HG03378 (cell line): ENCODE data around the gene RHOH.

Experiments
- ATAC-seq: cut with Tn5 transposase; IDR thresholded peaks from one replicate; pipeline ENCODE4 v1.9.1; 2021; ENCODE audit warnings: mild to moderate bottlenecking, moderate library complexity; ENCODE audit not compliant: unreplicated experiment

The RHOH gene

DNA sequence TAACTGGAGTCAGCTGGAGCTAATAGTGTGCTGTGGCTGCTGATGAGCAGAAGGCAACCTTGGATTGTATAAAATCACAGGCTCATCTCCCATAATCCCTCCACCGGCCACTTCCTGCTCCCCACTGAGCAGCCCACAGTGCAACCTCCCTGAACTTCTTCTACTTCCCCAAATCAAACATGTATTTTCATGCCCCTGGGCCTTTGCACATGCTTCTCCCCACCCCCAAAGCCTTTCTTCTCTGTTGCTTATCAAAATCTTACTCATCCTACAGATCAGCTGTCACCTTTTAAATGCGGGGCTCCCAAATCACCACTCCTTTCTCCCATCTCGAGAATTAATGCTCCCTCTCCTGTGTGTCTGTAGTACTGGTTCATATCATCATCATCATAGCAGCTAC lies 35.8 kb downstream of the RHOH start:
- no peak for ATAC-seq

DNA sequence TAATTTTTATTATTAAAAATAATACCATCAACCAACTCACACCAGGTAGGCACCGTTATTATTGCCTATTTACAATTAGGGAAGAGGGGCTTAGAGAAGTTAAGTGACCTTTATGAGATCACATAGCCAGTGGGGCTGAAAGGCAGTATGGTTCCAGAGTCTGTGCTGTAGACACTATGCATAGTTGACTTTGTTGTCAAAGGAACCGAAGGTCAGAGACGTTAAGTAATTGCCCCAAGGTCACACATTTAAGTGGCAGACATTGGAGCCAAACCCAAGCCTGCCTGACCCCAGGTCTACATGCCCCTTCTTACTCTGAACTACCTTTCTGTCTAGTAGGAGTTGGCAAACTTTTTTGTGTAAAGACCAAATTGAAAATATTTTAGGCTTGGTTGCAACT lies 36.4 kb downstream of the RHOH start:
- no peak for ATAC-seq

DNA sequence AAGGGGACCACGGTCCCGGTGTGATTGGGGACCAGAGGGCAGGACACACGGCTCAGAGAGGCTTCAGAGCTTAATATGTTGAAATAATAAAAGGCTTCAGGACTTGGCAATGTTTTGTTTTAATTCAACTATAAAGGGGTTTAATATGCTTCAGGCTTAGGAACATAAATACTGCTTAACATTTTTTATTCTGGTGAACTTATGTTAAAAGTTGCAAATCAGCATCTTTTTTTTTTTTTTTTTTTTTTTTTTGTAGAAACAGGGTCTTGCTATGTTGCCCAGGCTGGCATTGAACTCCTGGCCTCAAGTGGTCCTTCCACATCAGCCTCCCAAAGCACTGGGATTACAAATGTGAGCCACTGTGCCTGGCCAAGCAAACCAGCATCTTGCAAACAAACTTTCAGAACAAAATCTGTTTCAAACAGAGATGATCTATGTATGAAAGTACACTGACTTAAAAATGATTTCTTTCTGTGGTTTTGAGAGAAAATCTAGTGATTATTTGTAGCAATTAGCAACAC lies 37.7 kb downstream of the RHOH start:
- no peak for ATAC-seq

DNA sequence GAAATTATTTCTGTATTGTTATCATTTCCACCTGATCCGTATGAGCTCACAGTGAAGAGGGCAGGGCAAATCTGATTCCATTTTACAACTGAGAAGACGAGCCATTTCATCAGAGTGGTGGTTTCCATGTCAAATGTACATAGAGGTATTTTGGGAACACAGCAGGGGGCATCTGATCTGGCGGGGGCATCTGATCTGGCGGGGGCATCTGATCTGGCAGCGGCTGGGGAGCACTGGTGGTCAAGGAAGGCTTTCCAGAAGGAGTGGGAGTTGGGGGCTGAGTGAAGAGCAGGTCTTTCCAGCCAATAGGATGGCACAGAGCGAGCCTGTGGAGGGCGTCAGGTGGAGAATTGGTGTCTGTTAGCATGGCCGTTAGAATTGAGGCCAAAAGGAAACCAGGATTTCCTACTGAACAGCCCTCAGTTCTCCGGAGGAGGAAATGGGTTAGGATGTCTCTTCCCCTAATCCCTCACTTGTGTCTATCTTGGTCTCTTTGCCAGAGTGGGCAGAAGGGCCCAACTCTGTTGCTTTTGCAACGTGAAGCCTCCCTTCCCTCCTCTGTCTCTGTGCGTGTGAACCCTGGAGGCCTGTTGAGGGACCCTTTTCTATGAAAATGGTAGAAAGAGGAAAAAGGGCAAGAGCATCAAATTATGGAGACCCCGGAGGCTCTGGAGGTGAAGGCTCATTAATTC lies 41.3 kb downstream of the RHOH start:
- ATAC-seq = no peak

DNA sequence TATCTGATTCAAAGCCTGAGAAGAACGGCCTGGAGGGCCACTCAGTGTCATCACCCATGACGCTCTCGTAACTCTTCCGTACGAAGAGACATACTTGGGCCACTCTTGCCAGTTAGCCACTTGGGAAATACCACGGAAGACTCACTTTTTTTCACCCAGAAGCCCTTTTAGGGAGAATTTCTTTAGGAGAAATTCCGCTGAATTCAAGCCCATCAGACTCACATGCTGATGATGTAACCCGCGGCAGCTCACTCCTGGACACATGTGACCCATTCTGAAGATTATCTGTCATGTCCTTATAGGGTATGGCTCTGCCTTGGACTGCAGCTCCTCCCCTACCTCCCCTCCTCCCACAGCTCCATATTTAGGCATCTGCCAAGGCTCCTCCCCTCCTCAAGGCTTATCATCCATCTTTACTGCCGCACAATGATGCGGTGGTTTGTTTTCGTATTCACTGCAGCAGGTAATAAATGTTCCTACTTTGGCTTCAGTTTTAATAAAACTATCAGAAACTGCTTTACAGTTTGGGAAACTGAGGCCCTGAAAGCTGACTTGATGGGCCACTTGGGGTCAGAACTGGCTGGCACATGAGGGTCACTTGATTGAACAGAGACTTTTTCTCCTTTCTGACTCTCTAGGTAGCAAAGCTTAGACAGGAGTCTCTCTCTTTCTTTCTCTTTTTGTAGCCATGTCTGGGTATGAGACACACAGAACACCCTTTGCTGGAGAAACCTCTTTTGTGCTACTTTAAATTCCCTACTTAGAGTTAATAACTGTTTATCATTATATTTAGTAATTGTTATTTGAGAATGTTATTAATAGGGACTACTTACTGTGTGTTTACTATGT lies 42.1 kb downstream of the RHOH start:
- no peak for ATAC-seq

DNA sequence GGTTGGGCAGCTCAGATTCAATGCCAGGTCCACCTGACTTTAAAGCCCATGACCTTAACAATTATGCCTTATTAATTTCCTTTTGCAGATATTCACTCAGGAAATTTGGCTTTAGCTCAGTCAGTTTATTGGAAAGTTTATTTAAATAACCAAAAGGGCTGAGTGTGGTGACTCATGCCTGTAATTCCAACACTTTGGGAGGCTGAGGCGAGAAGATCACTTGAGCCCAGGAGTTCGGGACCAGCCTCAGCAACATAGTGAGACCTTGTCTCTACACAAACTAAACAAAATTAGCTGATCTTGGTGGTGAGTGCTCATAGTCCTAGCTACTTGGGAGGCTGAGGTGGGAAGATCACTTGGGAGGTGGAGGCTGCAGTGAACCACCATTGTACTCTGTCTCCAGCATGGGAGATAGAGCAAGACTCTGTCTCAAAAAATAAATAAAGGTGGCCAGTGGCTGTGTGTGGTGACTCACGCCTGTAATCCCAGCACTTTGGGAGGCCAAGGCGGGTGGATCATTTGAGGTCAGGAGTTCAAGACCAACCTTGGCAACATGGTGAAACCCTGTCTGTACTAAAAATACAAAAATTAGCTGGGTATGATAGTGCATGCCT lies 43.3 kb downstream of the RHOH start:
- ATAC-seq = no peak

DNA sequence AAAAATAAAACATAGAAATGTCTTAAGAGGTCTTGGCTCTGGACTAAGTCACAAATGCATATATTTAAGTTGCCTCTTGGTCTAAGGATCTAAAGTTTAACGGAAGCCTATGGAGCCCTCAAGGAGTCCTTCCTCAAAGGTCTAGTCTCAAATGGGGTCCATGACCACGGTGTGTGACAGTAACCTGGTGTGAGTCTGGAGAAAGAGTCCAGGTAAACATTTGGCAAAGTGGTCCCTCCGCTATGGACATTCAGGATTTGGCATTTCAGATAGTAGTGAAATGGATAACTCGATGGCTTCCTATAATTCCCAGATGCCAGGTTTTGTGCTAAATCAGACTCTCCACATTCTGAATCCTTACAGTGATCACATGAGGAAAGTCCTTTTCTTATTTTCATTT lies 44.2 kb downstream of the RHOH start:
- ATAC-seq = no peak

DNA sequence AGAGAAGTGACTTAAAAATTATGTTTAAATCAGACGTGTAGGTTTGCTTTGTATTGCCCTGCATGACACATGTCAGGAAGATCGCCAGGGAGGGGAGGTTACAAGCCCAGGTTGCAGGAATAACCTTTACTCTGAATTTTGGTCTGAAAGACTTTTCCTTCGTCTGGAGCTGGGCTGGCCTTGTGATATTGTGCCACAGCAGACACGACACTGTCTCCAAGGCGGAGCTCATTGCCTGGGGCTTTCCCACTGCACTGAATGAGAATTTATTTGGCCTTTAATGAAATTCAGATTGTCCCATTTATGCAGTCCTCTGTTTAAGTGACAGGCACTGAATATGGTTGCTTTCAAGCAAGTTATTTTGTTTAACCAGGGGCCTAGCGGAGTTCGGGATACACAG lies 45.1 kb downstream of the RHOH start:
- ATAC-seq = no peak

DNA sequence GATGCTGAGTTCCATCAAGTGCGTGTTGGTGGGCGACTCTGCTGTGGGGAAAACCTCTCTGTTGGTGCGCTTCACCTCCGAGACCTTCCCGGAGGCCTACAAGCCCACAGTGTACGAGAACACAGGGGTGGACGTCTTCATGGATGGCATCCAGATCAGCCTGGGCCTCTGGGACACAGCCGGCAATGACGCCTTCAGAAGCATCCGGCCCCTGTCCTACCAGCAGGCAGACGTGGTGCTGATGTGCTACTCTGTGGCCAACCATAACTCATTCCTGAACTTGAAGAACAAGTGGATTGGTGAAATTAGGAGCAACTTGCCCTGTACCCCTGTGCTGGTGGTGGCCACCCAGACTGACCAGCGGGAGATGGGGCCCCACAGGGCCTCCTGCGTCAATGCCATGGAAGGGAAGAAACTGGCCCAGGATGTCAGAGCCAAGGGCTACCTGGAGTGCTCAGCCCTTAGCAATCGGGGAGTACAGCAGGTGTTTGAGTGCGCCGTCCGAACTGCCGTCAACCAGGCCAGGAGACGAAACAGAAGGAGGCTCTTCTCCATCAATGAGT lies 46.6 kb downstream of the RHOH start:
- no peak for ATAC-seq

DNA sequence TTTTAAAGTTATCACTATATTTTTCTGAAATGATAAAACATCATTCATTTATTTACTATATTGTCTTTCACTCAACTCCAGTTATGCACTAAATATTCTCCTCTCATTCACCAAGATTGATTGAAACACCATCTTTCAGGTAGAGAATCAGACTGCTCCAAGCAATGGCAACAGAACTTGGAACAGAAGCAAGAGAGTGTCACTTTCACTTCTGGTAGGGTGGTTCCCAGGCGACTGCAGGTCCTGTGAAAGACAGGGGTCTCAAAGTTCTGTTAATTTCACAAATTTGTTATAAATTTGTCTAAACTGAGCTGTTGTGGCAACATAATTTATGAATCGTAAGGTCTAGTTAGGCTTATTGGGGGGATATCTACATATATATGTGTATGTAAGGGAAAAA lies 47.8 kb downstream of the RHOH start:
- no peak for ATAC-seq

DNA sequence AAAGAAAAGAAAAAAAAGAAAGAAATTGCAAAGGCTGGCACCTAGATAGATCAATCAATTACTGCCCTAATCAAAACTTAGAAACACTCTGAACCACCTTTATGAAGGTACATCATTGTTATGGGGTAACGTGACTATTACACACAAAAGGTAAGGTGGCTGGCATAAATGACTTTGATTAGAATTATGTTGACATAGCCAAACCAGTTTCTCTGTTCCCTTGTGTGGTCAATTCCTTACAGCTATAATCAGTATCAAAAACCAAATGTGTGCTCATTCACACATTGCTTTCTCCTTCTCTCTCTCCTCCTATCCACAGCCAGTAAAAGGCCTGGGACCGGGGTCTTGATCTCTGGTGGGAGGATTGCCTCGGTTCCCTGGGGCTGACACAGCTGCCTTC lies 48.7 kb downstream of the RHOH start:
- ATAC-seq = no peak

DNA sequence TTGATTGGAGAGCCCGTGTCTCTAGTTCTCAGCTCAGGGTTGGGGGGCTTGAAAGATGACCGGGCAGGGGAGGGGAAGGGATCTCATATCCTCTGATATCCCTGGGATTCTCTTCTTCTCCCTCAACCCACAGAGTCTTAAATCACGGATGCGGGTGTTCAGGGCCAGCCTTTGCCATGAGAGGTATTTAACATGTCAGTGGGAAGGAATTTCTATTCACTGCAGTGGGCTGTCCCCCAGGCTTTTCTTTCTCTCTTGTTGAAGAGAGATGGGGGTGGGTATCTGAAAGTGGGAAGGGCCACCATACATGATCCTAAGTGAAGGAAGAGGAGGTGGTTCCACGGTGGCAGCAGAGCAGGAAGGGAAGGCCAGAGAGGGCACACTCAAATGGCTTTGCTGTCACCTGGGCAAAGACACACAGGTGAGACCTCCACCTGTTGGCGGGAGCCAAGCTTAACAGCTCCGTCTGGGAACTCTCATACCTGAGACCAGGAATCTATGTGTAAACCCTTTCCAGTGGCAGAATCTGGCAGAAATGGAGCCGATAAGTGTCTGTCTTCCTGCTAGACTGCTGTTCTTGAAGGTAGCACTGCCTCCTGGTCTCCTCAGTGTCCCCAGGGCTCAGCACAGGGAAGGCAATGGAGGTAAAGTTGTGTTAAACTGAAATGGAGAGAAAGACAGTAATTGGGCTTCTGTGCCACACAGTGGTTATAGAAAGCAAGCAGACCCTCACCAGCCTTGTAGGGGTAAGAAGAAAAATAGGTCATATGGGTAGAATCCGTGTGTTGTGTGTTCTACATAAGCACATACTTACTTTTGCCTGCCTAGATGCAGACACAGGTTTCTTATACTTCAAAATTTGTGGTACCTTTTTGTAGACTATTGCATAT lies 49.4 kb downstream of the RHOH start:
- ATAC-seq = no peak

DNA sequence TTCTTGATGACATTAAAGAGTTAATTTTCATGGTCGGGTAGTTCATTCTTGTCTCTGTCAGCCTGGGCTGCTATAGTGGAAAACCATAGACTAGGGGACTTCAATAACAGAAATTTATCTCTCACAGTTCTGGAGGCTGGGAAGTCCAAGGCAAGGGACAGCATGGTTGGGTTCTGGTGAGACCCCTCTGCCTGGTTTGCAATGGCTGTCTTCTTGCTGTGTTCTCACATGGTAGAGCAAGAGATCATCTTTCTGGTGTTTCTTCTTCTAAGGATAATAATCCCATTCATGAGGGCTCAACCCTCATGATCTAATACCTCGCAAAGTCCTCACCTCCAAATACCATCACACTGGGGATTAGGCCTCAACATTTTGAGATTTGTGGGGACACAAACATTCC lies 50.1 kb downstream of the RHOH start:
- ATAC-seq = no peak

DNA sequence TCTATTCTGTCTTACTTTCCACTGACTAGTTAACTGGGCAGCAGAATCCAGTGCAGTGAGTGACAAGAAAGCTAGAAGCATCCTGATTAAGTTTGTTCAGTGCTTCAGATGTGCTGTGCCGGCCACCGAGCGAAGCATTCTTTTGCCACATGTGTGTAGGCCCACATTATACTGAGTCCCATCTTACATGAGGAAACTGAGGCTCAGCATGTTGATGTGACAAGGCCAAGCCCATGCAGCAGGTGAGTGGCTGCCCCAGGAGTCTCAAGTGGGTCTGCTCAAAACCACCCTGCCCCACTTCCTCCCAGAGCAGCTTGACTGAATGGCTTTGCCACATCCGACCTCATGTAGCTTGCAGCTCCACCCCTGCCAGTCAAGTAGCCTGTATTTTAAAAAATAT lies 50.5 kb downstream of the RHOH start:
- no peak for ATAC-seq

DNA sequence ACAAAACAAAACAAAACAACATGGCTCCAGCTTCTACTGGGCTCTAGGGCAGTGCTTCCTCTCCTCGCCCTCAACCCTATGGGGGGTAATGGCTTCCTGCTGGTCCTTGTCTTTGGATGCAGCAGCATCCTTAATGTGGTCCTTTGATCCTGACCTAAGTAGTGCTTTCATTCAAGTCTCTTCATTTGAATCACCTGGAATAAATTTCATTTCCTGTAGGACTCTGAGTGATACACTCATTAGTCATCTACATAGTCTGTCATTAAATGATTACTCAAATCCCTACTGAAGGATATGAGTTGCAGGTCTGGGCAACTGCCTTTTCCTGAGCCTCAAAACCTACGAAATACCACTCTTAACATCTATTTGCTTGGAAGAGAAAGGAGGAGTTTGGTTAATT lies 54.5 kb downstream of the RHOH start:
- no peak for ATAC-seq

DNA sequence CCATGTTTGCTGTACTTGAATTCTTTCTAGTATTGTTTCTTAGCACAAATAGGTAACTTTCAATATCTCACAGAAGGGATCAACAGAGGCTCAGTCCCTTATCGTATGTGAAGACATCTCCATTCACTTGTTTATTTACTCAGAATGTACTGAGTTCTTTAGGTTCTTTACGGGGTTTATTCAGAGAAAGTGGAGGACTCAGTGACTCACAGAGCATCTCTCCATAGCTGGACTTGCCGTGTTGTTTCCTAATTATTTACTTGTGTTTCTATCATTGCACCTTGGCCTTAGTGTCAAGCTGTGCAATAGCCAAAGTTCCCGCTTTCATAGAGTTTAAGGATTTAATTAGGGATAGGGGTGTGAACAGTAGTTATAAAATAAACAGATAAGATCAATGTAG lies 57.1 kb downstream of the RHOH start:
- no peak for ATAC-seq

DNA sequence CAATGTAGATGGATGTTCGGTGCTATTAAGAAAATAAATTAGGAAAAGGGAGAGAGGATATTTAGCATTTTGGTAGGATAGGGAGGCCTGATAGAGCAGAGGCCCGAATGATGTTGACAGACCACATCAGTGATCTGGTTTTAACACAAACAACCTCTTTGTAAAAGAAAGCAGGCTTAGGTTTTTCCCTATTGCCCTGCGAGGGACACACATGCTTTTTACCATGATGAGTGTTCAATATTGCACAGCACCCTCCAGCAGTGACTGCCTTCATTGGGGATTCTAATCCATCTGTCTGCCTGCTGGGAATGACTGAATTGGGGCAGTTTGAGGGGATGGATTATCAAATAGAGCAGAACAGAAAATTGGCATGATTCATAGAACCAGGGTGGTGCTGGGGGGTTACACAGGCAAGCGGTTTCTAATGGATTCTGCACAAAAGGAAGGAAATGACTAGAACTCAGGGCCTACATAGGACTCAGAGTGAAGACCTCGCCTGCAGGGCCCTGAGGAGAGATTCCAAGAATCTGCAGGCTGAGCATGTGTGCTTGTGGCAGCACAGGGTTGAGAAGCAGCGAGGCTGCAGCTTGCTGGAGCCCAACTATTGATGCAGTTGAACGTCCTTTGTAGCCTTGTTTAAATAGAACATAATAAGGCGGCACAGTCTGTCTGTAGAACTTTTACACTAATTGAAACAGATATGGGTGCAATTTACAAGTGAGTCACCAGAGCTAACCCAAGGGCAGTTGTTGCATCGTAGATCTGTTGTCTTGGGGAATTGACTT lies 58.0 kb downstream of the RHOH start:
- no peak for ATAC-seq

DNA sequence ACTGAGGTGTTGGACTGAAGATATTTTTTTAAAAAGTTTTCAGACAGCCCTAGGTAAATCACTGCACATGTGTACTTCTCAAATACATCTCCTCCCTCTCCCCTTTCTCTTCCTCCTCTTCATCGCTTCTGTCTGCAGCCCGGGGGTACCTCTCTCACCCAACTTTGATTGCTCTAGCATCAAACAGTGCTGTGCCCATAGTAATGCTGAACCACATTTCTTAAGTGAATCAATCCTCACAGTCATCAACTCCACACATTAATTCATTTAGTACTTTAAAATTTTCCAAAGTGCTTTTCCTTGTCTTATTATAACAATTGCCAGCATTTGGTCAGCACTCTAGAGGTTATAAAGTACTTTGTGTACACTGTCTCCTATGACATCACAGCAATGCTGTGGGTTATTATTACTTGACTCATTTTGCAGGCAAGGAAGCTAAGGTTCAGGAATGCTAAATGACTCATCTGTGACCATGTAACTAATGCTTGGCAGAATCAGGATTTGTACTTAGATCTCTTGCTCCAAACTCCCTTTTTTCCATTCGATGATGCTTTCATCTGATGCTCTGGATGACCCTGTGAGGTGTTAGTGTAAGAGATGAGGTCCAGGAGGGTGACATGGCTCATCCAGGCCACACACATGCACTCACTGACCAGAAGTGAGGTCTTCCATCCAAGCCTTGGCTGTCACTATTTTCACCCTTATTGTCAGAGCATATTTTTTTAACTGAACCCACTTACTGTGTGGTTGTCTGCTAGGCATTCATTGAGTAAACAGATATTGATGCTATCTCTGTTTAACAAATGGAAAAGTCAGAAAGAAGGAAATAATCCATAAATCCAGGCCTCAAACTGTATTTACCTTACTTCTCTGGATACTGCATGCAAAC lies 58.8 kb downstream of the RHOH start:
- peak; percentile 45 for ATAC-seq

DNA sequence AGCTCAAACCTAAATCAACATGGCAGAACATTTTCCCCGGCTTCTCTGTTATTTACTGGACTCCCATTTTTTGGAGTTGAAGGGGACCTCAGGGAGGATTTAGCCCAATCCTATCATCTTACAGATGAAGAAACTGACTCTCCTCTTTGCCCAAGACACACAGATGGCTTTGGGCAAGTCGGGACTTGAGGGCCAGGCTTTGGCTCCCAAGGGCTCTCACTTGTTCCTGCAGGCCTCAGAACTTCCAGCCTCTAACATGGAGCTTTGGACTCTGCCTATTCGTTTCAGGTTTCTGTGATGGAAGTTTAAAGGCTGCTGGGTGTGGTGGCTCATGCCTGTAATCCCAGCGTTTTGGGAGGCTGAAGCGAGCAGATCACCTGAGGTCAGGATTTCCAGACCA lies 59.5 kb downstream of the RHOH start:
- no peak for ATAC-seq
